C4-2B (cell line): ENCODE measurements around the gene SFTPB.

ENCODE experiments used
- CTCF ChIP-seq: fragments of 450-650 bp; conservative IDR thresholded peaks from 2 replicates; pipeline ENCODE4 v1.5.1; 2017; ENCODE audit warnings: mild to moderate bottlenecking
- ZFX ChIP-seq: fragments of 450-650 bp; IDR thresholded peaks from 2 replicates; pipeline ENCODE4 v1.6.1; 2017

GRCh38 chr2:85619617-85620016 lies 48.4 kb downstream of the SFTPB start:
- TF ChIP-seq CTCF (no peak), ZFX (no peak)
